ENCODE results near the gene ZNF804A. TPM values are rescaled to one million over a fixed set of nuclear protein-coding genes. Genes with fewer than 3 reads are reported as not detected.

ZNF804A gene
- 0.73 TPM for total RNA-seq

GRCh38 chr2:184598316-184599053 lies at the start of gene ZNF804A:
ZNF804A (plus strand) TSS chr2:184598529; CDS start chr2:184598960, 431 bp downstream.
- Histone ChIP-seq H3K4me1 (ENCODE audit: insufficient read depth, low read length) (peaks cover 11% of the 10 kb centered on the region), H3K27me3 (ENCODE audit: insufficient read depth, low read length) (peaks cover 7% of the 10 kb centered on the region), H3K9me3 (ENCODE audit: low read depth, low read length) (no peaks in the 10 kb centered on the region), H3K4me3 (ENCODE audit: low read length) (peak within 1 kb of the TSS; percentile 57)

- peaks cover 4% of the 10 kb centered on the region for H3K9me3 ChIP-seq (ENCODE audit: low read depth, low read length)
- H3K4me3 ChIP-seq (ENCODE audit: low read length): no peak overlapping the region
- H3K4me1 ChIP-seq (ENCODE audit: insufficient read depth, low read length): no peaks in the 10 kb centered on the region
- no peaks in the 10 kb centered on the region for H3K27me3 ChIP-seq (ENCODE audit: insufficient read depth, low read length)
Observed at GRCh38 chr2:184549153-184549552, 49.2 kb upstream of the ZNF804A start.

GRCh38 chr2:184551626-184552025 lies 46.7 kb upstream of the ZNF804A start:
- Histone ChIP-seq H3K4me3 (ENCODE audit: low read length) (no peak overlapping the region), H3K9me3 (ENCODE audit: low read depth, low read length) (peaks cover 4% of the 10 kb centered on the region), H3K4me1 (ENCODE audit: insufficient read depth, low read length) (no peaks in the 10 kb centered on the region), H3K27me3 (ENCODE audit: insufficient read depth, low read length) (no peaks in the 10 kb centered on the region)

- H3K4me1 ChIP-seq (ENCODE audit: insufficient read depth, low read length): no peaks in the 10 kb centered on the region
Observed at GRCh38 chr2:184554736-184555135, 43.6 kb upstream of the ZNF804A start.

GRCh38 chr2:184555352-184555751 lies 43.0 kb upstream of the ZNF804A start:
- no peaks in the 10 kb centered on the region for H3K4me1 ChIP-seq (ENCODE audit: insufficient read depth, low read length)
- H3K4me3 ChIP-seq (ENCODE audit: low read length): no peak overlapping the region
- no peaks in the 10 kb centered on the region for H3K9me3 ChIP-seq (ENCODE audit: low read depth, low read length)
- no peaks in the 10 kb centered on the region for H3K27me3 ChIP-seq (ENCODE audit: insufficient read depth, low read length)

More at GRCh38 chr2:184554736-184555135, 43.6 kb upstream of the ZNF804A start:
- no peak overlapping the region for H3K4me3 ChIP-seq (ENCODE audit: low read length)
- no peaks in the 10 kb centered on the region for H3K27me3 ChIP-seq (ENCODE audit: insufficient read depth, low read length)
- no peaks in the 10 kb centered on the region for H3K9me3 ChIP-seq (ENCODE audit: low read depth, low read length)

- Histone ChIP-seq H3K27me3 (ENCODE audit: insufficient read depth, low read length) (no peaks in the 10 kb centered on the region), H3K9me3 (ENCODE audit: low read depth, low read length) (no peaks in the 10 kb centered on the region), H3K4me1 (ENCODE audit: insufficient read depth, low read length) (no peaks in the 10 kb centered on the region), H3K4me3 (ENCODE audit: low read length) (no peak overlapping the region)
Observed at GRCh38 chr2:184556639-184557038, 41.7 kb upstream of the ZNF804A start.

GRCh38 chr2:184558713-184559464 lies 39.4 kb upstream of the ZNF804A start:
- Histone ChIP-seq H3K9me3 (ENCODE audit: low read depth, low read length) (no peaks in the 10 kb centered on the region), H3K4me3 (ENCODE audit: low read length) (no peak overlapping the region)

GRCh38 chr2:184560603-184561002 lies 37.7 kb upstream of the ZNF804A start:
- Histone ChIP-seq H3K4me1 (ENCODE audit: insufficient read depth, low read length) (peaks cover 6% of the 10 kb centered on the region), H3K9me3 (ENCODE audit: low read depth, low read length) (no peaks in the 10 kb centered on the region), H3K27me3 (ENCODE audit: insufficient read depth, low read length) (no peaks in the 10 kb centered on the region), H3K4me3 (ENCODE audit: low read length) (no peak overlapping the region)

More at GRCh38 chr2:184558713-184559464, 39.4 kb upstream of the ZNF804A start:
- Histone ChIP-seq H3K4me1 (ENCODE audit: insufficient read depth, low read length) (peaks cover 6% of the 10 kb centered on the region), H3K27me3 (ENCODE audit: insufficient read depth, low read length) (no peaks in the 10 kb centered on the region)

- H3K27me3 ChIP-seq (ENCODE audit: insufficient read depth, low read length): no peaks in the 10 kb centered on the region
- no peaks in the 10 kb centered on the region for H3K9me3 ChIP-seq (ENCODE audit: low read depth, low read length)
- no peak overlapping the region for H3K4me3 ChIP-seq (ENCODE audit: low read length)
- peaks cover 6% of the 10 kb centered on the region for H3K4me1 ChIP-seq (ENCODE audit: insufficient read depth, low read length)
Observed at GRCh38 chr2:184562532-184562931, 35.8 kb upstream of the ZNF804A start.

- no peaks in the 10 kb centered on the region for H3K27me3 ChIP-seq (ENCODE audit: insufficient read depth, low read length)
- no peak overlapping the region for H3K4me3 ChIP-seq (ENCODE audit: low read length)
- no peaks in the 10 kb centered on the region for H3K9me3 ChIP-seq (ENCODE audit: low read depth, low read length)
- peaks cover 6% of the 10 kb centered on the region for H3K4me1 ChIP-seq (ENCODE audit: insufficient read depth, low read length)
Observed at GRCh38 chr2:184564092-184564491, 34.2 kb upstream of the ZNF804A start.

GRCh38 chr2:184566716-184567115 lies 31.6 kb upstream of the ZNF804A start:
- Histone ChIP-seq H3K4me3 (ENCODE audit: low read length) (no peak overlapping the region), H3K9me3 (ENCODE audit: low read depth, low read length) (no peaks in the 10 kb centered on the region), H3K4me1 (ENCODE audit: insufficient read depth, low read length) (peaks cover 6% of the 10 kb centered on the region), H3K27me3 (ENCODE audit: insufficient read depth, low read length) (no peaks in the 10 kb centered on the region)

- Histone ChIP-seq H3K9me3 (ENCODE audit: low read depth, low read length) (no peaks in the 10 kb centered on the region), H3K4me3 (ENCODE audit: low read length) (no peak overlapping the region), H3K27me3 (ENCODE audit: insufficient read depth, low read length) (no peaks in the 10 kb centered on the region), H3K4me1 (ENCODE audit: insufficient read depth, low read length) (peaks cover 3% of the 10 kb centered on the region)
Observed at GRCh38 chr2:184577056-184577455, 21.3 kb upstream of the ZNF804A start.

- H3K4me3 ChIP-seq (ENCODE audit: low read length): no peak overlapping the region
- peaks cover 3% of the 10 kb centered on the region for H3K4me1 ChIP-seq (ENCODE audit: insufficient read depth, low read length)
- no peaks in the 10 kb centered on the region for H3K27me3 ChIP-seq (ENCODE audit: insufficient read depth, low read length)
Observed at GRCh38 chr2:184577743-184578142, 20.6 kb upstream of the ZNF804A start.

GRCh38 chr2:184579226-184579625 lies 19.1 kb upstream of the ZNF804A start:
- H3K4me1 ChIP-seq (ENCODE audit: insufficient read depth, low read length): peaks cover 3% of the 10 kb centered on the region
- H3K27me3 ChIP-seq (ENCODE audit: insufficient read depth, low read length): no peaks in the 10 kb centered on the region
- H3K4me3 ChIP-seq (ENCODE audit: low read length): no peak overlapping the region
- no peaks in the 10 kb centered on the region for H3K9me3 ChIP-seq (ENCODE audit: low read depth, low read length)

More at GRCh38 chr2:184577743-184578142, 20.6 kb upstream of the ZNF804A start:
- no peaks in the 10 kb centered on the region for H3K9me3 ChIP-seq (ENCODE audit: low read depth, low read length)

- Histone ChIP-seq H3K4me1 (ENCODE audit: insufficient read depth, low read length) (peaks cover 3% of the 10 kb centered on the region), H3K9me3 (ENCODE audit: low read depth, low read length) (no peaks in the 10 kb centered on the region), H3K27me3 (ENCODE audit: insufficient read depth, low read length) (no peaks in the 10 kb centered on the region), H3K4me3 (ENCODE audit: low read length) (no peak overlapping the region)
Observed at GRCh38 chr2:184581391-184581790, 16.9 kb upstream of the ZNF804A start.
